Amniotic epithelial cell (primary cell): ENCODE data around the gene GRM6.
A peak's percentile ranks its signal among the peaks of the same experiment; 100 is the strongest.

Experiments used
- DNase-seq: peaks from one replicate; pipeline ENCODE4 v3.0.0-alpha.2; 2010; ENCODE audit warnings: low read depth

The GRM6 gene

GRCh38 chr5:178984145-178985072, 10.7 kb downstream of the GRM6 start:
- DNase-seq = no peak

GRCh38 chr5:178983728-178984127, 11.4 kb downstream of the GRM6 start:
- DNase-seq = no peak

- no peak for DNase-seq
These were observed 12.2 kb downstream of the GRM6 start for GRCh38 chr5:178982941-178983340.

- DNase-seq = no peak
These were observed 13.7 kb downstream of the GRM6 start for GRCh38 chr5:178981381-178981780.

- DNase-seq = no peak
These were observed 29.6 kb downstream of the GRM6 start for GRCh38 chr5:178965465-178966055.

GRCh38 chr5:178941361-178941760, 53.8 kb downstream of the GRM6 start:
- no peak for DNase-seq

- peak; percentile 63 for DNase-seq
These were observed 54.4 kb downstream of the GRM6 start, which contains the start of gene ZNF454 for GRCh38 chr5:178940569-178941360. Gene ZNF454 (plus strand): TSS chr5:178941198. CDS start chr5:178942792, 1,594 bp downstream.

GRCh38 chr5:178931846-178932760, 63.0 kb downstream of the GRM6 start:
- no peak for DNase-seq
